Sciatic nerve (tissue), 2 donors: ENCODE data around the gene KIRREL1. TPM values are rescaled to one million over a fixed set of nuclear protein-coding genes. Genes with fewer than 3 reads are reported as not detected.

Source experiments
- ATAC-seq: fragments of 200-7000 bp; cut with Tn5 transposase; one replicate; pipeline ENCODE4 v1.9.1; 2020; ENCODE audit warnings: mild to moderate bottlenecking, moderate library complexity
- DNase-seq: peaks from one replicate; pipeline ENCODE4 v3.0.0-alpha.2; 2020; ENCODE audit warnings: low spot score
- intact Hi-C: fragments of 100-400 bp; cut with DNase I; formaldehyde crosslinking; loops from one replicate; pipeline ENCODE4 v1.14.2; 2022
- total RNA-seq: library from RNA; stranded (reverse); fragmentation: NEBNext Ultra II Directional; extraction: Animal tissue kit (Norgen Biotek cat#: 25700); gene quantifications from one replicate; pipeline ENCODE4 v1.2.1, GENCODE V29; 2021
- donor health status: DM: no; HTN: no; CAD: no.
- donor health status: DM: no; HTN: no; CAD: no.

KIRREL1 gene
- total RNA-seq, 1 donor from 2014 or later, result 67.8 TPM

GRCh38 chr1:158147401-158147800 is 154.0 kb downstream of the KIRREL1 start:
- no peak for ATAC-seq
- intact Hi-C loops, result no loop called here
- no peak for DNase-seq

GRCh38 chr1:158147869-158148268 is 154.4 kb downstream of the KIRREL1 start:
- intact Hi-C loops, result no loop called here
- no peak for DNase-seq
- no peak for ATAC-seq

GRCh38 chr1:158148468-158148867 is 155.0 kb downstream of the KIRREL1 start:
- DNase-seq, result no peak
- intact Hi-C loops, result no loop called here
- no peak for ATAC-seq

- ATAC-seq (peak; percentile 38), DNase-seq (peak; percentile 67)
- intact Hi-C loops, result no loop called here
Measured at GRCh38 chr1:158149175-158149574, 155.7 kb downstream of the KIRREL1 start.

Other genes starting within 250 kb of the KIRREL1 start
- 0.31 TPM for gene FCRL2, start 216.5 kb upstream of the KIRREL1 start, total RNA-seq
- 1.4 TPM for gene FCRL1, start 173.5 kb upstream of the KIRREL1 start, total RNA-seq
- 0.27 TPM for gene CD5L, start 151.8 kb upstream of the KIRREL1 start, total RNA-seq
- gene CD1D, start 187.2 kb downstream of the KIRREL1 start, total RNA-seq, result 1.1 TPM